Measurements from ENCODE around the gene VPS4A.
"Not testable (repeated sequence)": the region's sequence is repeated elsewhere in the genome, so short reads cannot be mapped to it uniquely, and the experiment has no call there.

Gene VPS4A

GRCh38 chr16:69293401-69293800, 17.7 kb upstream of the VPS4A start:
- DNase-seq, result no peak
- Mint-ChIP-seq H3K36me3 (no peaks in the 10 kb centered on the region), H3K9me3 (no peaks in the 10 kb centered on the region), H3K27me3 (no peaks in the 10 kb centered on the region), H3K27ac (no peak overlapping the region), H3K4me3 (no peak overlapping the region), H3K4me1 (no peaks in the 10 kb centered on the region)
- no peak for ATAC-seq (replicated peaks)

- Mint-ChIP-seq H3K27ac (no peak overlapping the region), H3K4me1 (no peaks in the 10 kb centered on the region), H3K27me3 (no peaks in the 10 kb centered on the region), H3K36me3 (no peaks in the 10 kb centered on the region), H3K9me3 (no peaks in the 10 kb centered on the region), H3K4me3 (no peak overlapping the region)
- ATAC-seq (replicated peaks) (no peak), DNase-seq (no peak)
Measured at GRCh38 chr16:69294051-69294450, 17.1 kb upstream of the VPS4A start.

- not testable (repeated sequence) for ATAC-seq (replicated peaks); H3K27me3 Mint-ChIP-seq; H3K4me1 Mint-ChIP-seq; H3K36me3 Mint-ChIP-seq; H3K9me3 Mint-ChIP-seq; DNase-seq; H3K4me3 Mint-ChIP-seq; H3K27ac Mint-ChIP-seq
Measured at GRCh38 chr16:69296771-69297170, 14.4 kb upstream of the VPS4A start.

GRCh38 chr16:69298261-69298660, 12.9 kb upstream of the VPS4A start:
- Mint-ChIP-seq H3K4me1 (peaks cover 0 to 2% of the 10 kb centered on the region in 2 donors), H3K9me3 (no peaks in the 10 kb centered on the region), H3K27me3 (no peaks in the 10 kb centered on the region), H3K27ac (no peak overlapping the region), H3K36me3 (peaks cover 8 to 9% of the 10 kb centered on the region in 2 donors), H3K4me3 (no peak overlapping the region)
- DNase-seq (no peak), ATAC-seq (replicated peaks) (no peak)

GRCh38 chr16:69301187-69301586, 10.0 kb upstream of the VPS4A start:
- ATAC-seq (replicated peaks), result no peak
- H3K4me1 Mint-ChIP-seq, result peaks cover 0 to 2% of the 10 kb centered on the region in 2 donors
- H3K27ac Mint-ChIP-seq, result no peak overlapping the region
- H3K4me3 Mint-ChIP-seq, result no peak overlapping the region
- H3K36me3 Mint-ChIP-seq, result peaks cover 8 to 9% of the 10 kb centered on the region in 2 donors
- H3K27me3 Mint-ChIP-seq, result no peaks in the 10 kb centered on the region
- H3K9me3 Mint-ChIP-seq, result no peaks in the 10 kb centered on the region
- no peak for DNase-seq

GRCh38 chr16:69301861-69302260, 9.3 kb upstream of the VPS4A start:
- no peak overlapping the region for H3K4me3 Mint-ChIP-seq
- no peak for DNase-seq
- H3K4me1 Mint-ChIP-seq, result peaks cover 0 to 2% of the 10 kb centered on the region in 2 donors
- no peaks in the 10 kb centered on the region for H3K9me3 Mint-ChIP-seq
- H3K27ac Mint-ChIP-seq, result no peak overlapping the region
- H3K36me3 Mint-ChIP-seq, result peaks cover 8 to 9% of the 10 kb centered on the region in 2 donors
- no peak for ATAC-seq (replicated peaks)
- no peaks in the 10 kb centered on the region for H3K27me3 Mint-ChIP-seq

- DNase-seq, result no peak
- Mint-ChIP-seq H3K36me3 (peaks cover 8 to 9% of the 10 kb centered on the region in 2 donors), H3K9me3 (no peaks in the 10 kb centered on the region), H3K4me1 (peaks cover 0 to 2% of the 10 kb centered on the region in 2 donors), H3K4me3 (no peak overlapping the region), H3K27me3 (no peaks in the 10 kb centered on the region), H3K27ac (no peak overlapping the region)
- no peak for ATAC-seq (replicated peaks)
Measured at GRCh38 chr16:69302301-69302700, 8.8 kb upstream of the VPS4A start.

GRCh38 chr16:69306031-69306430, 5.1 kb upstream of the VPS4A start:
- Mint-ChIP-seq H3K9me3 (no peaks in the 10 kb centered on the region), H3K27me3 (no peaks in the 10 kb centered on the region), H3K36me3 (peaks cover 0 to 3% of the 10 kb centered on the region in 2 donors), H3K4me1 (peaks cover 6 to 7% of the 10 kb centered on the region in 2 donors), H3K4me3 (no peak overlapping the region), H3K27ac (no peak overlapping the region)
- DNase-seq, result no peak
- no peak for ATAC-seq (replicated peaks)

- H3K27me3 Mint-ChIP-seq, result no peaks in the 10 kb centered on the region
Measured at GRCh38 chr16:69307091-69307490, 4.1 kb upstream of the VPS4A start.

GRCh38 chr16:69307856-69308255, 3.3 kb upstream of the VPS4A start:
- H3K36me3 Mint-ChIP-seq, result peaks cover 5 to 7% of the 10 kb centered on the region in 2 donors
- H3K9me3 Mint-ChIP-seq, result no peaks in the 10 kb centered on the region
- no peak for DNase-seq
- H3K4me1 Mint-ChIP-seq, result peaks cover 11 to 15% of the 10 kb centered on the region in 2 donors
- H3K27me3 Mint-ChIP-seq, result no peaks in the 10 kb centered on the region
- no peak overlapping the region for H3K4me3 Mint-ChIP-seq
- no peak for ATAC-seq (replicated peaks)
- no peak overlapping the region for H3K27ac Mint-ChIP-seq

More at GRCh38 chr16:69307091-69307490, 4.1 kb upstream of the VPS4A start:
- no peak overlapping the region for H3K4me3 Mint-ChIP-seq
- no peak overlapping the region for H3K27ac Mint-ChIP-seq
- ATAC-seq (replicated peaks), result no peak
- H3K9me3 Mint-ChIP-seq, result no peaks in the 10 kb centered on the region
- DNase-seq, result no peak
- H3K4me1 Mint-ChIP-seq, result peaks cover 10 to 11% of the 10 kb centered on the region in 2 donors
- H3K36me3 Mint-ChIP-seq, result peaks cover 4 to 5% of the 10 kb centered on the region in 2 donors

- no peaks in the 10 kb centered on the region for H3K27me3 Mint-ChIP-seq
- no peaks in the 10 kb centered on the region for H3K9me3 Mint-ChIP-seq
- peaks cover 15 to 29% of the 10 kb centered on the region in 2 donors for H3K4me1 Mint-ChIP-seq
- DNase-seq, result no peak
- H3K4me3 Mint-ChIP-seq, result no peak overlapping the region
- peaks cover 6 to 16% of the 10 kb centered on the region in 2 donors for H3K36me3 Mint-ChIP-seq
- H3K27ac Mint-ChIP-seq, result no peak overlapping the region
- ATAC-seq (replicated peaks), result no peak
Measured at GRCh38 chr16:69309316-69309715, 1.8 kb upstream of the VPS4A start.

- H3K36me3 Mint-ChIP-seq, result peaks cover 16 to 30% of the 10 kb centered on the region in 2 donors
- peaks cover 17 to 43% of the 10 kb centered on the region in 2 donors for H3K4me1 Mint-ChIP-seq
- H3K27me3 Mint-ChIP-seq, result no peaks in the 10 kb centered on the region
- peak; percentile 65 to 72 for ATAC-seq (replicated peaks)
- DNase-seq, result peak; percentile 9
- H3K4me3 Mint-ChIP-seq, result peak overlapping the region; percentile 99
- no peaks in the 10 kb centered on the region for H3K9me3 Mint-ChIP-seq
- peak overlapping the region; percentile 94 for H3K27ac Mint-ChIP-seq
Measured at GRCh38 chr16:69311533-69312387, 610 bp downstream of the VPS4A start.

GRCh38 chr16:69313469-69313868, 2.3 kb downstream of the VPS4A start:
- Mint-ChIP-seq H3K9me3 (no peaks in the 10 kb centered on the region), H3K27me3 (no peaks in the 10 kb centered on the region), H3K4me1 (peaks cover 19 to 44% of the 10 kb centered on the region in 2 donors), H3K4me3 (peak overlapping the region; percentile 17 to 49), H3K36me3 (peaks cover 21 to 38% of the 10 kb centered on the region in 2 donors), H3K27ac (peak overlapping the region; percentile 11)
- ATAC-seq (replicated peaks) (no peak), DNase-seq (no peak)

- Mint-ChIP-seq H3K9me3 (no peaks in the 10 kb centered on the region), H3K4me3 (no peak overlapping the region), H3K27ac (no peak overlapping the region), H3K4me1 (peaks cover 20 to 46% of the 10 kb centered on the region in 2 donors), H3K36me3 (peaks cover 26 to 48% of the 10 kb centered on the region in 2 donors), H3K27me3 (no peaks in the 10 kb centered on the region)
- ATAC-seq (replicated peaks), result no peak
- DNase-seq, result no peak
Measured at GRCh38 chr16:69314534-69314933, 3.4 kb downstream of the VPS4A start.
